B cell (primary cell): ENCODE measurements around the gene ZNF45. TPM values are rescaled to one million over a fixed set of nuclear protein-coding genes. Genes with fewer than 3 reads are reported as not detected.

Experiments
- ATAC-seq: fragments of 200-7000 bp; cut with Tn5 transposase; one replicate; pipeline ENCODE4 v1.10.0; 2021; ENCODE audit warnings: low read depth, mild to moderate bottlenecking, moderate number of reproducible peaks, moderate library complexity
- CTCF ChIA-PET: fragments of 350-600 bp; sonication (Branson Sonifier 250); formaldehyde crosslinking; loops from one replicate; lab custom pipeline; 2021; ENCODE audit warnings: antibody characterized with exemption, inconsistent platforms; lab: Charles Lee
- POLR2A ChIA-PET: fragments of 350-600 bp; sonication (Branson Sonifier 250); formaldehyde crosslinking; loops from one replicate; lab custom pipeline; 2021; ENCODE audit warnings: antibody characterized with exemption; lab: Charles Lee
- DNase-seq: peaks from one replicate; pipeline ENCODE4 v3.0.0; 2013
- H2AFZ ChIP-seq: 2 replicates; pipeline ENCODE4 v1.6.1; 2012; ENCODE audit warnings: mild to moderate bottlenecking, low read depth, low read length; ENCODE audit not compliant: insufficient read depth, poor library complexity, severe bottlenecking
- H3K27ac ChIP-seq, 2 donors: 1 replicate in 1 of 2; 2 replicates in 1 of 2; pipeline ENCODE4 v1.5.1; 2012 to 2013; ENCODE audit warnings: low read length in 2 of 2, mild to moderate bottlenecking in 2 of 2, moderate library complexity in 1 of 2
- H3K27me3 ChIP-seq, 4 experiments: fragments of 200-600 bp in 1 of 4; sonication (generic) in 1 of 4; replicated peaks in 1 of 4; 1 replicate in 2 of 4; 2 replicates in 2 of 4; pipeline versions ENCODE4 v1.6.1 to v1.7.0; 2013 to 2016; ENCODE audit warnings: low read length in 3 of 4, mild to moderate bottlenecking in 2 of 4, mixed read lengths in 1 of 4, moderate library complexity in 1 of 4; ENCODE audit not compliant: insufficient read depth in 4 of 4, control insufficient read depth in 3 of 4; ENCODE audit errors: control extremely low read depth in 1 of 4
- H3K36me3 ChIP-seq, 2 experiments: replicated peaks in 1 of 2; 1 replicate in 1 of 2; 2 replicates in 1 of 2; pipeline versions ENCODE4 v1.6.1 to v1.7.1; 2013; ENCODE audit warnings: low read length in 1 of 2; ENCODE audit not compliant: insufficient read depth in 2 of 2, control insufficient read depth in 1 of 2; ENCODE audit errors: control extremely low read depth in 1 of 2, extremely low read depth in 1 of 2
- H3K4me1 ChIP-seq, 2 donors: fragments of 200-600 bp in 1 of 2; sonication (generic) in 1 of 2; 1 replicate in 1 of 2; 2 replicates in 1 of 2; pipeline versions ENCODE4 v1.5.1 to v1.6.1; 2013 to 2017; ENCODE audit warnings: low read length in 2 of 2; ENCODE audit not compliant: control insufficient read depth in 2 of 2, insufficient read depth in 2 of 2
- H3K4me2 ChIP-seq: replicated peaks from 2 replicates; pipeline ENCODE3; 2012; ENCODE audit warnings: mild to moderate bottlenecking, low read depth, low read length; ENCODE audit not compliant: poor library complexity, severe bottlenecking
- H3K4me3 ChIP-seq, 5 experiments: fragments of 200-600 bp in 1 of 5; sonication (generic) in 1 of 5; 1 replicate in 3 of 5; 2 replicates in 2 of 5; pipeline versions ENCODE4 v1.5.1 to v1.7.0; 2011 to 2016; ENCODE audit warnings: low read length in 4 of 5, mild to moderate bottlenecking in 4 of 5, low read depth in 2 of 5, control low read depth in 1 of 5, moderate library complexity in 1 of 5; ENCODE audit not compliant: insufficient read depth in 1 of 5; ENCODE audit errors: control extremely low read depth in 1 of 5, extremely low read depth in 1 of 5
- H3K79me2 ChIP-seq: fragments of 200-600 bp; sonication (generic); one replicate; pipeline ENCODE4 v1.6.0; 2016; ENCODE audit warnings: low read length; ENCODE audit not compliant: control insufficient read depth, insufficient read depth
- H3K9ac ChIP-seq: fragments of 200-600 bp; sonication (generic); 2 replicates; pipeline ENCODE4 v1.6.1; 2017; ENCODE audit warnings: mild to moderate bottlenecking, low read length, moderate library complexity
- H3K9me3 ChIP-seq, 3 donors: one replicate each; pipeline versions ENCODE4 v1.6.1 to v1.7.1; 2013; ENCODE audit warnings: low read length in 2 of 3; ENCODE audit not compliant: control insufficient read depth in 2 of 3, insufficient read depth in 1 of 3; ENCODE audit errors: control extremely low read depth in 1 of 3
- H4K20me1 ChIP-seq: 2 replicates; pipeline ENCODE4 v1.6.0; 2012; ENCODE audit warnings: mild to moderate bottlenecking, low read length; ENCODE audit not compliant: insufficient read depth, control insufficient read depth, poor library complexity, severe bottlenecking
- H3K27ac Mint-ChIP-seq: one replicate; pipeline ENCODE4 v1.8.0; 2021; ENCODE audit warnings: mixed read lengths
- H3K27me3 Mint-ChIP-seq: one replicate; pipeline ENCODE4 v1.8.0; 2021; ENCODE audit warnings: mixed read lengths
- H3K4me1 Mint-ChIP-seq: one replicate; pipeline ENCODE4 v1.8.0; 2021; ENCODE audit warnings: mixed read lengths
- H3K4me3 Mint-ChIP-seq: one replicate; pipeline ENCODE4 v1.8.0; 2021; ENCODE audit warnings: mixed read lengths
- H3K9me3 Mint-ChIP-seq: one replicate; pipeline ENCODE4 v1.8.0; 2022; ENCODE audit warnings: mixed read lengths; ENCODE audit not compliant: insufficient read depth
- EZH2 ChIP-seq: IDR thresholded peaks from 2 replicates; pipeline ENCODE4 v1.6.1; 2012; ENCODE audit warnings: borderline replicate concordance, low read depth, mild to moderate bottlenecking, moderate library complexity, low read length; ENCODE audit not compliant: insufficient read depth, poor library complexity, severe bottlenecking
- WGBS: methylation state at CpG from one replicate; pipeline ENCODE4 v1.1.5; 2013; ENCODE audit warnings: missing lambda C conversion rate; ENCODE audit not compliant: insufficient coverage; 5-methylcytosine and 5-hydroxymethylcytosine counted together
- intact Hi-C: fragments of 100-400 bp; cut with micrococcal nuclease; formaldehyde crosslinking; loops from one replicate; pipeline ENCODE4 v1.10.0; 2022
- polyA plus RNA-seq: library from polyadenylated mRNA; depleted of rRNA; stranded (reverse); fragments of >200 nt; gene quantifications from 2 replicates; pipeline ENCODE4 v1.2.3, GENCODE V29; 2012
- total RNA-seq, 2 donors: library from RNA; stranded (reverse); fragments of 120-200 nt in 1 of 2; gene quantifications; 1 replicate in 1 of 2; 2 replicates in 1 of 2; pipeline versions ENCODE4 v1.2.3 to v1.2.4, GENCODE V29; 2013 to 2022
- TF ChIP-seq, protein P1 (sequence below): fragments of 200-600 bp; IDR thresholded peaks from one replicate; pipeline ENCODE4 v1.8.0; 2022; ENCODE audit warnings: antibody characterized with exemption, mild to moderate bottlenecking

Gene ZNF45
- total and polyA plus RNA-seq, 2 donors (not counting 1 experiment from before 2014, with no cell fraction given) = 10.6 to 30.1 TPM

DNA sequence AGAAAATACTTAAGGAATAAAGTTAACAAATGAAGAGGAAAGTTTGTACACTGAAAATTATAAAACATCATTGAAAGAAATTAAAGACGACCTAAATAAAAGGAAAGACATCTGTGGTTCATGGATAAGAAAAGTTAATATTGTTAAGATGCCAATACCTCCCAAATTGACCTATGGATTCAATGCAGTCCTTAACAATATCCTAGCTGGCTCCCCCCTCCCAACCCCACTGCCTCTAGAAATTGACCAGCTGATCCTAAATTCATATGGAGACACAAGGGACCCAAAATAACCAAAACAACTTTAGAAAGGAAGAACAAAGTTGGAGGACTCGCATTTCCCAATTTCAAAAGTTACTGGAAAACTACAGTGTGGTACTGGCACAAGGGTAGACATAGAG lies 28.3 kb downstream of the ZNF45 start:
- POLR2A ChIA-PET = no interaction called here
- 67% methylated on average over 1 of the region's 2 CpGs for WGBS

DNA sequence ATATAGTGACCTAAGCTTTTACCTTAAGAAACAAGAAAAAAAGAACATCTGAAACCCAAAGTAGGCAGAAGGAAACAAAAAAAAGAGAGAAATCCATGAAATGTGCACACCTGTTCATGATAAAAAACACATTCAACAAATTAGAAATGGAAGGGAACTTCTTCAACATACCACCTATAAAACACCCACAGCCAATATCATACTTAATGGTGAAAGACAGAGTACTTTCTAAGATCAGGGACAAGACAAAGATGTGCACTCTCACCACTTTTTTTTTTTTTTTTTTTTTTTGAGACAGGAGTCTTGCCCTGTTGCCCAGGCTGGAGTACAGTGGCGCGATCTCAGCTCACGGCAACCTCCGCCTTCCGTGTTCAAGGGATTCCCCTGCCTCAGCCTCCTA lies 29.2 kb downstream of the ZNF45 start:
- CTCF ChIA-PET = interaction anchor here (0.8 kb wide), 1 partner anchor 120 kb away, joined by 4 read pairs; no protein-coding TSS in a partner anchor
- TF ChIP-seq, protein P1, sequence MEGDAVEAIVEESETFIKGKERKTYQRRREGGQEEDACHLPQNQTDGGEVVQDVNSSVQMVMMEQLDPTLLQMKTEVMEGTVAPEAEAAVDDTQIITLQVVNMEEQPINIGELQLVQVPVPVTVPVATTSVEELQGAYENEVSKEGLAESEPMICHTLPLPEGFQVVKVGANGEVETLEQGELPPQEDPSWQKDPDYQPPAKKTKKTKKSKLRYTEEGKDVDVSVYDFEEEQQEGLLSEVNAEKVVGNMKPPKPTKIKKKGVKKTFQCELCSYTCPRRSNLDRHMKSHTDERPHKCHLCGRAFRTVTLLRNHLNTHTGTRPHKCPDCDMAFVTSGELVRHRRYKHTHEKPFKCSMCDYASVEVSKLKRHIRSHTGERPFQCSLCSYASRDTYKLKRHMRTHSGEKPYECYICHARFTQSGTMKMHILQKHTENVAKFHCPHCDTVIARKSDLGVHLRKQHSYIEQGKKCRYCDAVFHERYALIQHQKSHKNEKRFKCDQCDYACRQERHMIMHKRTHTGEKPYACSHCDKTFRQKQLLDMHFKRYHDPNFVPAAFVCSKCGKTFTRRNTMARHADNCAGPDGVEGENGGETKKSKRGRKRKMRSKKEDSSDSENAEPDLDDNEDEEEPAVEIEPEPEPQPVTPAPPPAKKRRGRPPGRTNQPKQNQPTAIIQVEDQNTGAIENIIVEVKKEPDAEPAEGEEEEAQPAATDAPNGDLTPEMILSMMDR = no peak
- no peak for TF ChIP-seq EZH2
- intact Hi-C loops = no loop called here
- no CpG with 5 or more reads among the region's 5 CpGs for WGBS
- DNase-seq (no peak), ATAC-seq (no peak)
- no peak overlapping the region for H2AFZ ChIP-seq
- H3K27me3 Mint-ChIP-seq = no peaks in the 10 kb centered on the region
- no peaks in the 10 kb centered on the region for H3K36me3 ChIP-seq
- no peak overlapping the region for H3K27ac ChIP-seq
- H3K9me3 ChIP-seq = peaks cover 3 to 43% (median 38%) of the 10 kb centered on the region in 3 donors
- no peaks in the 10 kb centered on the region for H3K79me2 ChIP-seq
- H3K4me3 Mint-ChIP-seq = no peak overlapping the region
- no peak overlapping the region for H3K4me2 ChIP-seq
- POLR2A ChIA-PET = no interaction called here
- no peak overlapping the region for H3K9ac ChIP-seq
- no peaks in the 10 kb centered on the region for H3K27me3 ChIP-seq
- no peaks in the 10 kb centered on the region for H4K20me1 ChIP-seq
- no peak overlapping the region for H3K4me3 ChIP-seq
- peaks cover 21% of the 10 kb centered on the region for H3K9me3 Mint-ChIP-seq
- peaks cover 15% of the 10 kb centered on the region for H3K4me1 Mint-ChIP-seq
- no peak overlapping the region for H3K27ac Mint-ChIP-seq
- H3K4me1 ChIP-seq = peaks cover 12 to 15% of the 10 kb centered on the region in 2 donors

More for the DNA sequence above, 28.3 kb downstream of the ZNF45 start:
- CTCF ChIA-PET = no interaction called here
- peaks cover 6% of the 10 kb centered on the region for H3K4me1 Mint-ChIP-seq
- no peak overlapping the region for H3K4me2 ChIP-seq
- H3K27me3 Mint-ChIP-seq = no peaks in the 10 kb centered on the region
- no peaks in the 10 kb centered on the region for H3K27me3 ChIP-seq
- H3K9me3 ChIP-seq = peaks cover 3 to 52% (median 31%) of the 10 kb centered on the region in 3 donors
- DNase-seq (no peak), ATAC-seq (no peak)
- H4K20me1 ChIP-seq = no peaks in the 10 kb centered on the region
- no peak overlapping the region for H2AFZ ChIP-seq
- no peak overlapping the region for H3K4me3 ChIP-seq
- H3K9ac ChIP-seq = no peak overlapping the region
- no peaks in the 10 kb centered on the region for H3K79me2 ChIP-seq
- H3K27ac ChIP-seq = no peak overlapping the region
- intact Hi-C loops = no loop called here
- peaks cover 6% of the 10 kb centered on the region in 2 donors for H3K4me1 ChIP-seq
- H3K36me3 ChIP-seq = no peaks in the 10 kb centered on the region
- no peak overlapping the region for H3K27ac Mint-ChIP-seq
- TF ChIP-seq EZH2 = no peak
- TF ChIP-seq, protein P1 = no peak
- H3K9me3 Mint-ChIP-seq = peaks cover 26% of the 10 kb centered on the region
- H3K4me3 Mint-ChIP-seq = no peak overlapping the region
